ENCODE measurements around the gene TFEB. TPM values are rescaled to one million over a fixed set of nuclear protein-coding genes. Genes with fewer than 3 reads are reported as not detected.

Gene TFEB
- total and polyA plus RNA-seq, 2 of the 8 experiments (the other 6 are each of a cell fraction or from before 2014, with no cell fraction given), result 2.3 to 6.7 TPM

DNA sequence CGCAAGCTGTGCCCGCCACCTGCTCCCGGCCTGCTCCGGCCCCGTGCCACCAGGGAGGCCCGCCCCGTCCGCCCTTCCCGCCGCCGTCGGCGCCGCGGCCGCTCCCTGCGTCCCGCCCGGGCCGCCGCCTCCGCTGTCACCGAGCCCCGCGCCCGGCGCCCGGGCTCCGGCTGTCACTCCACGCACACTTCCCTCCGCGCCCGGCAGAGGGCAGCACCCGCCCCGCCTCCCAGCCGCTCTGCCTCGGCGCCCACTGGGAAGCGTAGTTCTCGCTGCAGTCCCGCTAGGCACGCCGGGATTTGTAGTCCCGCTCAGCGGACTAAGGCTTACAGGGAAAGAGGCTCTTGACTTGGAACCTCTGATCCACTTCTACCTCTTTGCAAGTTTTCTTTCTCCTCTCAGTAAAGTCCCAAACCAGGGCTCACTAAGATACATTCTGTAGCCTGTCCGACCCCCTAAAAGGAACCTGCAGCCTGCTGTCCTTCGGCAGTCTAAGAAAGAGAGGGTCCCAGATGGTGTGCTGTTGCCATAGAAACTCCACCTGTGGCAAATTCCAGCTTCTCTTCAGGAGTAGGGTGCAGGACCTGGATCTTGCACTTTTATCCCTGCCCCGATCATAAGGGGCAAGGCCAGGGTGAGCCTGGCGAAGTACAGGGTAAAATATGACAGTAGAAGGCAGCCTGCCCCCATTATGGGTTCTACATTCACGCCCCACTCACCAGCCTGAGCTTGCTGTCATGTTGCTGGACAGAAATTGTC, at the start of gene TFEB (continued):
- no peak for TF ChIP-seq CBX8 (IDR thresholded peaks at IDR 0.05; ENCODE audit: borderline replicate concordance, low read depth, low read length)
- peak; percentile 88 to 94; a peak in 3 of 4 replicates for TF ChIP-seq SIN3A (conservative IDR thresholded peaks at IDR 0.05 in 1 of 2, IDR thresholded peaks at IDR 0.05 in 1 of 2; ENCODE audit: low read depth in 1 of 2, low read length in 2 of 2)
- TF ChIP-seq, protein P1, sequence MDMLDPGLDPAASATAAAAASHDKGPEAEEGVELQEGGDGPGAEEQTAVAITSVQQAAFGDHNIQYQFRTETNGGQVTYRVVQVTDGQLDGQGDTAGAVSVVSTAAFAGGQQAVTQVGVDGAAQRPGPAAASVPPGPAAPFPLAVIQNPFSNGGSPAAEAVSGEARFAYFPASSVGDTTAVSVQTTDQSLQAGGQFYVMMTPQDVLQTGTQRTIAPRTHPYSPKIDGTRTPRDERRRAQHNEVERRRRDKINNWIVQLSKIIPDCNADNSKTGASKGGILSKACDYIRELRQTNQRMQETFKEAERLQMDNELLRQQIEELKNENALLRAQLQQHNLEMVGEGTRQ (IDR thresholded peaks at IDR 0.05; ENCODE audit: low read length), result no peak
- 0 out of 2 replicates have a peak, but pooled peaks have one; percentile 48 for TF ChIP-seq CHD2 (IDR thresholded peaks at IDR 0.05; ENCODE audit: low read length)
- no peak for TF ChIP-seq FOSL1 (IDR thresholded peaks at IDR 0.05; ENCODE audit: insufficient read depth, low read depth, low read length)
- TF ChIP-seq RAD21 (IDR thresholded peaks at IDR 0.05 in 1 of 2, conservative IDR thresholded peaks at IDR 0.05 in 1 of 2; ENCODE audit: low read depth in 2 of 2, low read length in 2 of 2), result peak; percentile 36 to 67
- TF ChIP-seq POLR2A (IDR thresholded peaks at IDR 0.05; ENCODE audit: control extremely low read depth in 1 of 2, low read depth in 2 of 2, low read length in 2 of 2), result no peak
- no peak for TF ChIP-seq SP4 (IDR thresholded peaks at IDR 0.05; ENCODE audit: low read length)
- TF ChIP-seq, protein P2, sequence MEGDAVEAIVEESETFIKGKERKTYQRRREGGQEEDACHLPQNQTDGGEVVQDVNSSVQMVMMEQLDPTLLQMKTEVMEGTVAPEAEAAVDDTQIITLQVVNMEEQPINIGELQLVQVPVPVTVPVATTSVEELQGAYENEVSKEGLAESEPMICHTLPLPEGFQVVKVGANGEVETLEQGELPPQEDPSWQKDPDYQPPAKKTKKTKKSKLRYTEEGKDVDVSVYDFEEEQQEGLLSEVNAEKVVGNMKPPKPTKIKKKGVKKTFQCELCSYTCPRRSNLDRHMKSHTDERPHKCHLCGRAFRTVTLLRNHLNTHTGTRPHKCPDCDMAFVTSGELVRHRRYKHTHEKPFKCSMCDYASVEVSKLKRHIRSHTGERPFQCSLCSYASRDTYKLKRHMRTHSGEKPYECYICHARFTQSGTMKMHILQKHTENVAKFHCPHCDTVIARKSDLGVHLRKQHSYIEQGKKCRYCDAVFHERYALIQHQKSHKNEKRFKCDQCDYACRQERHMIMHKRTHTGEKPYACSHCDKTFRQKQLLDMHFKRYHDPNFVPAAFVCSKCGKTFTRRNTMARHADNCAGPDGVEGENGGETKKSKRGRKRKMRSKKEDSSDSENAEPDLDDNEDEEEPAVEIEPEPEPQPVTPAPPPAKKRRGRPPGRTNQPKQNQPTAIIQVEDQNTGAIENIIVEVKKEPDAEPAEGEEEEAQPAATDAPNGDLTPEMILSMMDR (IDR thresholded peaks at IDR 0.05; ENCODE audit: control extremely low read depth in 1 of 3, insufficient read depth in 1 of 3, low read depth in 1 of 3, low read length in 3 of 3), result peak in 2 of 3 experiments; percentile 89 to 92; a peak in 3 of 4 replicates
- TF ChIP-seq SIX5 (IDR thresholded peaks at IDR 0.05; ENCODE audit: low read depth, low read length), result peak; percentile 94
- TF ChIP-seq E2F6 (IDR thresholded peaks at IDR 0.05), result 0 out of 2 replicates have a peak, but pooled peaks have one; percentile 4
- no peak for TF ChIP-seq CHD1 (IDR thresholded peaks at IDR 0.05; ENCODE audit: low read depth, low read length)
- 0 out of 2 replicates have a peak, but pooled peaks have one; percentile 52 for TF ChIP-seq TCF12 (IDR thresholded peaks at IDR 0.05; ENCODE audit: low read depth, low read length)
- no peak for TF ChIP-seq POU5F1 (IDR thresholded peaks at IDR 0.05; ENCODE audit: low read depth, low read length)
